ENCODE data around the gene SORL1-AS1.

SORL1-AS1 gene

GRCh38 chr11:121467965-121468364 lies 15.2 kb upstream of the SORL1-AS1 start:
- H3K4me3 Mint-ChIP-seq (ENCODE audit: unreplicated experiment), result no peak overlapping the region
- peaks cover 2% of the 10 kb centered on the region for H3K27me3 Mint-ChIP-seq (ENCODE audit: unreplicated experiment)
- no peaks in the 10 kb centered on the region for H3K36me3 Mint-ChIP-seq (ENCODE audit: unreplicated experiment)

GRCh38 chr11:121467471-121467870 lies 14.7 kb upstream of the SORL1-AS1 start:
- peaks cover 19% of the 10 kb centered on the region for H3K4me1 Mint-ChIP-seq (ENCODE audit: low read depth, unreplicated experiment)
- H3K4me3 Mint-ChIP-seq (ENCODE audit: unreplicated experiment), result no peak overlapping the region
- no peaks in the 10 kb centered on the region for H3K9me3 Mint-ChIP-seq (ENCODE audit: unreplicated experiment)
- no peak for DNase-seq
- H3K36me3 Mint-ChIP-seq (ENCODE audit: unreplicated experiment), result no peaks in the 10 kb centered on the region
- peak overlapping the region; percentile 17 for H3K27ac Mint-ChIP-seq (ENCODE audit: unreplicated experiment)
- peaks cover 2% of the 10 kb centered on the region for H3K27me3 Mint-ChIP-seq (ENCODE audit: unreplicated experiment)
- TF ChIP-seq CTCF (IDR thresholded peaks at IDR 0.05; ENCODE audit: partially characterized antibody, unreplicated experiment), result no peak

More at GRCh38 chr11:121467965-121468364, 15.2 kb upstream of the SORL1-AS1 start:
- H3K9me3 Mint-ChIP-seq (ENCODE audit: unreplicated experiment), result no peaks in the 10 kb centered on the region
- peaks cover 19% of the 10 kb centered on the region for H3K4me1 Mint-ChIP-seq (ENCODE audit: low read depth, unreplicated experiment)
- no peak overlapping the region for H3K27ac Mint-ChIP-seq (ENCODE audit: unreplicated experiment)
- DNase-seq, result no peak
- no peak for TF ChIP-seq CTCF (IDR thresholded peaks at IDR 0.05; ENCODE audit: partially characterized antibody, unreplicated experiment)

GRCh38 chr11:121466063-121466794 lies 13.5 kb upstream of the SORL1-AS1 start:
- TF ChIP-seq CTCF (IDR thresholded peaks at IDR 0.05; ENCODE audit: partially characterized antibody, unreplicated experiment), result no peak
- peaks cover 19% of the 10 kb centered on the region for H3K4me1 Mint-ChIP-seq (ENCODE audit: low read depth, unreplicated experiment)
- peak overlapping the region; percentile 19 for H3K27ac Mint-ChIP-seq (ENCODE audit: unreplicated experiment)
- peak overlapping the region; percentile 1 for H3K4me3 Mint-ChIP-seq (ENCODE audit: unreplicated experiment)
- peak; percentile 73 for DNase-seq
- peaks cover 2% of the 10 kb centered on the region for H3K27me3 Mint-ChIP-seq (ENCODE audit: unreplicated experiment)
- H3K9me3 Mint-ChIP-seq (ENCODE audit: unreplicated experiment), result no peaks in the 10 kb centered on the region
- H3K36me3 Mint-ChIP-seq (ENCODE audit: unreplicated experiment), result no peaks in the 10 kb centered on the region

- H3K9me3 Mint-ChIP-seq (ENCODE audit: unreplicated experiment), result no peaks in the 10 kb centered on the region
- DNase-seq, result no peak
- H3K36me3 Mint-ChIP-seq (ENCODE audit: unreplicated experiment), result no peaks in the 10 kb centered on the region
- H3K4me1 Mint-ChIP-seq (ENCODE audit: low read depth, unreplicated experiment), result peaks cover 17% of the 10 kb centered on the region
- peak overlapping the region; percentile 19 for H3K27ac Mint-ChIP-seq (ENCODE audit: unreplicated experiment)
- H3K27me3 Mint-ChIP-seq (ENCODE audit: unreplicated experiment), result peaks cover 2% of the 10 kb centered on the region
- no peak overlapping the region for H3K4me3 Mint-ChIP-seq (ENCODE audit: unreplicated experiment)
- TF ChIP-seq CTCF (IDR thresholded peaks at IDR 0.05; ENCODE audit: partially characterized antibody, unreplicated experiment), result no peak
Observed at GRCh38 chr11:121465709-121466062, 12.9 kb upstream of the SORL1-AS1 start.

- no peak overlapping the region for H3K4me3 Mint-ChIP-seq (ENCODE audit: unreplicated experiment)
- no peaks in the 10 kb centered on the region for H3K36me3 Mint-ChIP-seq (ENCODE audit: unreplicated experiment)
- peaks cover 17% of the 10 kb centered on the region for H3K4me1 Mint-ChIP-seq (ENCODE audit: low read depth, unreplicated experiment)
Observed at GRCh38 chr11:121464352-121464946, 11.7 kb upstream of the SORL1-AS1 start.

More at GRCh38 chr11:121464352-121464946, 11.7 kb upstream of the SORL1-AS1 start:
- Mint-ChIP-seq H3K9me3 (ENCODE audit: unreplicated experiment) (no peaks in the 10 kb centered on the region), H3K27ac (ENCODE audit: unreplicated experiment) (no peak overlapping the region), H3K27me3 (ENCODE audit: unreplicated experiment) (peaks cover 2% of the 10 kb centered on the region)
- TF ChIP-seq CTCF (IDR thresholded peaks at IDR 0.05; ENCODE audit: partially characterized antibody, unreplicated experiment), result no peak
- peak; percentile 25 for DNase-seq

Measured in glutamatergic neuron (in vitro differentiated cells).